GM13976 (cell line): ENCODE results near the gene PARD3.

Source experiments
- DNase-seq: peaks from one replicate; pipeline ENCODE4 v3.0.0; 2012; ENCODE audit warnings: low spot score
- in situ Hi-C: fragments of 300-500 bp; cut with MboI; formaldehyde crosslinking; loops from one replicate; pipeline ENCODE4 v1.12.0; 2022; ENCODE audit warnings: low sequenced_read_pairs, mixed read lengths, inconsistent platforms; ENCODE audit not compliant: unreplicated experiment
- TF ChIP-seq, protein P1 (sequence below): IDR thresholded peaks from 2 replicates; pipeline ENCODE4 v1.5.1; 2012; ENCODE audit warnings: borderline replicate concordance, mild to moderate bottlenecking; ENCODE audit not compliant: insufficient read depth; ENCODE audit errors: extremely low read depth, missing control alignments, control extremely low read depth

PARD3 gene

DNA sequence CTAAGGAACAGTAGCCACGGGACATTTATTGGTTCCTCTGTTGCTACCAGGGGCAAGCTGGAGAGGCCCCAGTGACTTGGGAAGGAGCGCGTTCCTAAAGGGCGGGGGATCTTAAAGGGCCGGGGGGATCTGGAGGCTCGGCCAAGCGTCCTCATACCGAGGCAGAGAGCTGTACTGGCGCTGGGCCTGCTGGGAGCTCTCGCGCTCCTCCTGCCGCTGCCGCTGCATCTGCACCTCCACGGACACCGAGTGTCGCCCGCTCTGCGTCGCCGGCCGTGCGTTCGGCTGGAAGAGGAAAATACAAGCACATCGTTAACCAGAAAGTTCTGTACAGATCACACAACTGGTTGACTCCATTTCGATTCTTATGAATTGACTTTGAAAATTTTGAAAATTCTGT is 695.6 kb downstream of the PARD3 start:
- in situ Hi-C loops, result no loop called here
- DNase-seq, result no peak
- TF ChIP-seq, protein P1, sequence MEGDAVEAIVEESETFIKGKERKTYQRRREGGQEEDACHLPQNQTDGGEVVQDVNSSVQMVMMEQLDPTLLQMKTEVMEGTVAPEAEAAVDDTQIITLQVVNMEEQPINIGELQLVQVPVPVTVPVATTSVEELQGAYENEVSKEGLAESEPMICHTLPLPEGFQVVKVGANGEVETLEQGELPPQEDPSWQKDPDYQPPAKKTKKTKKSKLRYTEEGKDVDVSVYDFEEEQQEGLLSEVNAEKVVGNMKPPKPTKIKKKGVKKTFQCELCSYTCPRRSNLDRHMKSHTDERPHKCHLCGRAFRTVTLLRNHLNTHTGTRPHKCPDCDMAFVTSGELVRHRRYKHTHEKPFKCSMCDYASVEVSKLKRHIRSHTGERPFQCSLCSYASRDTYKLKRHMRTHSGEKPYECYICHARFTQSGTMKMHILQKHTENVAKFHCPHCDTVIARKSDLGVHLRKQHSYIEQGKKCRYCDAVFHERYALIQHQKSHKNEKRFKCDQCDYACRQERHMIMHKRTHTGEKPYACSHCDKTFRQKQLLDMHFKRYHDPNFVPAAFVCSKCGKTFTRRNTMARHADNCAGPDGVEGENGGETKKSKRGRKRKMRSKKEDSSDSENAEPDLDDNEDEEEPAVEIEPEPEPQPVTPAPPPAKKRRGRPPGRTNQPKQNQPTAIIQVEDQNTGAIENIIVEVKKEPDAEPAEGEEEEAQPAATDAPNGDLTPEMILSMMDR, result no peak

DNA sequence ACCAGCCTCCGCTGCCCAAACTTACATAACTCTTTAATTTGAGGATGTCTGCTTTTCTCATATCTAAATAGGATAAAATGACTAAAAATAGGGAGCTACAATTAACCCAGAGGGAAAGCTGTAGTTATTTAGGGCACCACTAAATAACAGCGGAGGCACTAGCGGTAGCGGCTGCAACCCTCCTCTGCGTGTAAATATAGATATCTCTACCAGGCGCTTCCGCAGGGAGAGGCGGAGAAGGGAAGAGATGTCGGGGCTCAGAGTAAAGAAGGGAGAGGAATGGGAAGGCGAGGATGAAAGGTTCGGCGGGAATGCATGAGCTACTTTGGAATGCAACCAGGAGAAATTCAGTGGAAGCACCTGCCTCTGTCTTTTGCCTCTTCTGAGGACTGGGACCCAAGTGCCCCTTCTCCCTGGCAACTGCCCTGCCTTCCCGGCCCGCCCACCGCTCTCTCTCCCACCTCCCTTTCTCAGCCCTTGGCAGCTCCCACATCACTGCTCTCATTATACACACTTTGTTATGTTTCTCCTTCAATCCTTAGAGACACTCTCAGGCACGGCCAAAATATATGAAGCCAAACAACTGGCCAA is 698.3 kb downstream of the PARD3 start:
- DNase-seq, result no peak
- in situ Hi-C loops, result no loop called here
- TF ChIP-seq, protein P1, result no peak

DNA sequence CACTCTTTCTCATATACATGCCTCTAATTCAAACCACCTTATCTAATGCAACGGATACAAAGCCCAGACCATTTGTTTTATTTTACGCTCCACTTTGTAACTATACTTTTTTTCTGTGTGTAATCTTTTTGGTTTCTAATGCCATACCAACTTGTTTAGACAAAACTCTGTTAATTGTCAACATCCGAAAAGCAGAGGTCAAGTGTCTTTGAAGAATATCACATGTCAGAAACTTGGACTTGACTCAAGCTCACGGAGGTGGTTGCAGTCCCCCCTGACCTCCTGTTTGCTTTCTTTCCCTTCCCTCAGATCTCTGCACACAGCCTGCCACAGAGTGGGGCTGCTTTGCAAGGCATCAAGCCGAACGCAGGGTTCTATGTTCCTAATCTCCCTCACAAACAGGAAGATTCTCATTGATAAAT is 698.9 kb downstream of the PARD3 start:
- DNase-seq, result no peak
- TF ChIP-seq, protein P1, result no peak
- in situ Hi-C loops, result no loop called here

DNA sequence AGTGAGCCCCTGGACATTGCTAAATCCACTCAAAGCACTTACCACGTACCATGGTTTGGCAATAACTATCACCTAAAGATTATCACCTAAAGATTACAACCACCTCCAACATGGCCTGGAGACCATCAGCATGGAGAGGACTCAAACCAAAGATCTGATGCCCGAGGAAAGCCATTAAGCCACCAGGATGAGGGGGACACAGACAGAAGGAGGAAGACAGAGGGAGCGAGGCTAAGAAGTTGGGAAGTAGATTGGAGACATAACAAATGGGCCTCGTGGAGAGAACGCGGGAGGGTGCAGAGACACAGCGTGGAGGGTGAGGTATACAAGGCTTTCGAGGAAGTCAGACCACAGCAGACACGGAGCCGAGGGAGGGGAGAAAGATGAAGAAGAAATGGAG is 700.2 kb downstream of the PARD3 start:
- in situ Hi-C loops, result no loop called here
- TF ChIP-seq, protein P1, result no peak
- DNase-seq, result no peak

DNA sequence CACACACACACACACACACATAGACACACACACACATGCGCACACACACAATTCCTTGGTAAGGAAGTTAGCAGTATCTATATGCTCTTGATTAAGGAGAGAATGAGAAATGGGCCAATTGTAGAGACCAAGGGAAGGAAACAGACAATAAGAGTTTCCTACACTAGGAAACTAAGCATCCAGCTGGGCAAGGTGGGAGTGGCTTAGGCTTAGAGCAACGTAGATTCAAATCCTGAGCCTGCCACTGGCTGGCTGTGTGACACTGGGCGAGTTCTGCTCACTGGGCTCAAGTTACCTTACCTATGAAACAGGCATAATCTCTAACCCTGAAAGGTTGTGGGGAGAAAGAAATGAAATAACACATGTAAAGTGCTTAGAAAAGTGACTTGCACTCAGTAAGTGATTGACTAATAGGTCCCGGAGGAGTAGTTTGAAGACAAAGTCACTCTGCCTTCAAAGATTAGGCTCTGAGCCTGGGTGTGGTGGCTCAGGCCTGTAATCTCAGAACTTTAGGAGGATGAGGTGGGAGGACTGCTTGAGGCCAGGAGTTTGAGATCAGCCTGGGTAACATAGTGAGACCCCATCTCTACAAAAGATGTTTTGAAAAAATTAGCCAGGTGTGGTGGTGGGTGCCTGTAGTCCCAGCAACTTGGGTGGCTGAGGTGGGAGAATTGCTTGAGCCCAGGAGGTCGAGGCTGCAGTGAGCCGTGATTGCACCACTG is 701.4 kb downstream of the PARD3 start:
- TF ChIP-seq, protein P1, result no peak
- no peak for DNase-seq
- in situ Hi-C loops, result no loop called here

DNA sequence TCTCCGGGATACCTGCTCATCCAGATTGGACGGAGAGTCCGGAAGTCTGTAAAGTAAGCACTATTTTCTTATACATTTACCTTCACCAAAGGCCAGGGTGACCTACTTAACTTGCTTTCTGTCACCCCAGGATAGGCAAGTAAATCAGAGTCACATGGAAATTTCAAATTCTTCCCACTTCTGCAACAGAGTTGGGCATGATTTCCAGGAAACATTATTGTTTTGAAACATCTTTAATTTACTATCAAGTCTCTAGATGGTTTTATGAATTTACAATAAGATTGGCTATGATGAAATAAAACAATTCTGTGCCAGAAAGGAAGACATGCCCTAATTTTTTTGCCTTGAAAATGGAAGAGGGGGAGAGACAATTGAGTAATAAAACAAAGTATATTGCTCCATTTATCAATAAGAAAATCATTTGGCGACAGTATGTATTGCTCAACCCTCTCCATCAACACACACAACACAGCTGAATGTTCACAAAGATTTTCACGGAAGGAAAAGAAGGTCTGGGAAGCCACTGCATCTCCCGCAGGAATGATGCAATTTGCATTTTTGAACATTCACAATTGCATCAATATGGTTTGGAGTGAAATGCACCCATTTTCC is 702.8 kb downstream of the PARD3 start:
- TF ChIP-seq, protein P1, result no peak
- no peak for DNase-seq
- in situ Hi-C loops, result no loop called here
